ENCODE results near the gene GMDS. TPM values are rescaled to one million over a fixed set of nuclear protein-coding genes. Genes with fewer than 3 reads are reported as not detected.

The GMDS gene
- total and polyA plus RNA-seq, 2 of the 4 experiments (the other 2 are of a cell fraction): 7.3 to 21.9 TPM

DNA sequence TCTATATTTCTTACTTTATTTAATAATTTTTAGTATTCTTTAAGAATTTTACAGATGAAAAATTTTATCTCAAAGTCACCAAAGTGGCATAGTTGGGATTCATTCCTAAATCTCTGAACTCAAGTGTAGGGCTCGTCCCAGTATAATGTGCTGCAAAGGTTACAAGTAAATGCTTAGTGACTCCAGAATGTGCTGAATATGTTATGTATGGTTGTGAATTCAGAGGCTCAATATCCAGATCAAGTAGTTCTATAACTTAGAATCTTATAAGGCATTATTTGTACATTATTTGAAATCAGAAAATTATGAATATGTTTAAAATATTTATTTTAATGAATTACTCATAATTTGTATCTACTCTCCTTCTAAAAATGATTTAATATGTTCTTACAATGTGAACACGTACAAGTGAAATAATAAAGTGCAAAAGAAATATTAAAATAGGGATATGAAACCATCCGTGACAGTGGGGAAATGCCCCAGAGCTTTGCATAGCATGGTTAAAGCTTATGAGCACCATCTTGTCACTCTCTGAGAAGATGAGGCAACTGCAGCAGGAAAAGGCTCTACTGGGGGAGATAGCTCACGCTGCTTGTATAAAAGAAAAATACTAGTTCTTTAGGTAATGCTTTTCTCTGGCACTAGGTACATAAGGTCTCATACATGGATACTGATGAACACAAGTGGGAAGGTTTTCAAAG, 376.7 kb downstream of the GMDS start:
- in situ Hi-C loops (cut with MboI; ENCODE audit: low sequenced_read_pairs): no loop called here
- H3K56ac ChIP-seq (ENCODE audit: extremely low read depth, insufficient read depth, low read length): no peak overlapping the region
- no peak overlapping the region for H2BK15ac ChIP-seq (ENCODE audit: low read depth, low read length)
- H3K4me1 ChIP-seq (ENCODE audit: control insufficient read depth, insufficient read depth, low read length): peaks cover 4% of the 10 kb centered on the region
- no peak overlapping the region for H4K8ac ChIP-seq (ENCODE audit: low read depth in 2 of 2, low read length in 2 of 2)
- no peak overlapping the region for H2AK9ac ChIP-seq (replicated peaks; ENCODE audit: low read depth, low read length, poor library complexity)
- H2AK5ac ChIP-seq (ENCODE audit: low read depth, low read length): no peak overlapping the region
- no peak overlapping the region for H3K4me2 ChIP-seq (ENCODE audit: low read depth, low read length)
- ChIA-PET CTCF (interaction anchor here (0.9 kb wide), 1 partner anchor 13 kb away, joined by 3 read pairs; no protein-coding TSS in a partner anchor), POLR2A (ENCODE audit: unreplicated experiment) (no interaction called here)
- dilution Hi-C loops (cut with HindIII; ENCODE audit: low sequenced_read_pairs, unreplicated experiment): no loop called here
- H3K27me3 ChIP-seq (ENCODE audit: control insufficient read depth, insufficient read depth, low read length): no peaks in the 10 kb centered on the region
- no peaks in the 10 kb centered on the region for H4K20me1 ChIP-seq (ENCODE audit: insufficient read depth, low read length)
- H3K9me1 ChIP-seq (ENCODE audit: insufficient read depth, low read length): no peaks in the 10 kb centered on the region
- no peaks in the 10 kb centered on the region for H3K36me3 ChIP-seq (ENCODE audit: control insufficient read depth, insufficient read depth, low read length)
- no peak overlapping the region for H4K91ac ChIP-seq (ENCODE audit: insufficient read depth, low read depth, low read length)
- H3K18ac ChIP-seq (ENCODE audit: low read depth, low read length): no peak overlapping the region
- intact Hi-C loops (cut with micrococcal nuclease): no loop called here
- H2AFZ ChIP-seq (replicated peaks; ENCODE audit: low read length, poor library complexity): no peak overlapping the region
- no peak overlapping the region for H2BK5ac ChIP-seq (ENCODE audit: low read depth, low read length, poor library complexity, severe bottlenecking)
- no peak overlapping the region for H2BK20ac ChIP-seq (ENCODE audit: low read depth, low read length)
- H3K79me1 ChIP-seq (ENCODE audit: low read depth in 1 of 2, low read length in 2 of 2): no peaks in the 10 kb centered on the region
- no peak overlapping the region for H3K4me3 ChIP-seq (ENCODE audit: insufficient read depth, low read depth, low read length)
- H4K5ac ChIP-seq (ENCODE audit: low read depth, low read length): no peak overlapping the region
- ATAC-seq (ENCODE audit: low read depth) (no peak), DNase-seq (no peak)
- WGBS, 2 experiments (ENCODE audit: extremely low coverage in 2 of 2, insufficient read length in 1 of 2): 100% methylated on average over 1 of the region's 4 CpGs; no CpG with 5 or more reads in 1 of the 2 experiments
- no peak overlapping the region for H3K4ac ChIP-seq (ENCODE audit: low read depth, low read length)
- no peak overlapping the region for H3K23ac ChIP-seq (ENCODE audit: low read depth, low read length)
- no peak overlapping the region for H3K14ac ChIP-seq (replicated peaks; ENCODE audit: low read depth, low read length)
- TF ChIP-seq RCOR1 (IDR thresholded peaks at IDR 0.05; ENCODE audit: insufficient replicate concordance, low read length): no peak
- TF ChIP-seq, protein P1, sequence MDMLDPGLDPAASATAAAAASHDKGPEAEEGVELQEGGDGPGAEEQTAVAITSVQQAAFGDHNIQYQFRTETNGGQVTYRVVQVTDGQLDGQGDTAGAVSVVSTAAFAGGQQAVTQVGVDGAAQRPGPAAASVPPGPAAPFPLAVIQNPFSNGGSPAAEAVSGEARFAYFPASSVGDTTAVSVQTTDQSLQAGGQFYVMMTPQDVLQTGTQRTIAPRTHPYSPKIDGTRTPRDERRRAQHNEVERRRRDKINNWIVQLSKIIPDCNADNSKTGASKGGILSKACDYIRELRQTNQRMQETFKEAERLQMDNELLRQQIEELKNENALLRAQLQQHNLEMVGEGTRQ (IDR thresholded peaks at IDR 0.05; ENCODE audit: low read depth, low read length): no peak
- TF ChIP-seq MAFK (IDR thresholded peaks at IDR 0.05; ENCODE audit: low read depth, low read length): no peak
- no peak for TF ChIP-seq SMC3 (IDR thresholded peaks at IDR 0.05; ENCODE audit: low read depth, low read length)
- TF ChIP-seq, protein P2, sequence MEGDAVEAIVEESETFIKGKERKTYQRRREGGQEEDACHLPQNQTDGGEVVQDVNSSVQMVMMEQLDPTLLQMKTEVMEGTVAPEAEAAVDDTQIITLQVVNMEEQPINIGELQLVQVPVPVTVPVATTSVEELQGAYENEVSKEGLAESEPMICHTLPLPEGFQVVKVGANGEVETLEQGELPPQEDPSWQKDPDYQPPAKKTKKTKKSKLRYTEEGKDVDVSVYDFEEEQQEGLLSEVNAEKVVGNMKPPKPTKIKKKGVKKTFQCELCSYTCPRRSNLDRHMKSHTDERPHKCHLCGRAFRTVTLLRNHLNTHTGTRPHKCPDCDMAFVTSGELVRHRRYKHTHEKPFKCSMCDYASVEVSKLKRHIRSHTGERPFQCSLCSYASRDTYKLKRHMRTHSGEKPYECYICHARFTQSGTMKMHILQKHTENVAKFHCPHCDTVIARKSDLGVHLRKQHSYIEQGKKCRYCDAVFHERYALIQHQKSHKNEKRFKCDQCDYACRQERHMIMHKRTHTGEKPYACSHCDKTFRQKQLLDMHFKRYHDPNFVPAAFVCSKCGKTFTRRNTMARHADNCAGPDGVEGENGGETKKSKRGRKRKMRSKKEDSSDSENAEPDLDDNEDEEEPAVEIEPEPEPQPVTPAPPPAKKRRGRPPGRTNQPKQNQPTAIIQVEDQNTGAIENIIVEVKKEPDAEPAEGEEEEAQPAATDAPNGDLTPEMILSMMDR (conservative IDR thresholded peaks at IDR 0.05; ENCODE audit: low read depth, low read length): no peak
- no peak for TF ChIP-seq MAZ (IDR thresholded peaks at IDR 0.05; ENCODE audit: borderline replicate concordance, low read depth, low read length)
- TF ChIP-seq CHD1 (IDR thresholded peaks at IDR 0.05; ENCODE audit: low read depth, low read length): no peak
- no peak for TF ChIP-seq BHLHE40 (IDR thresholded peaks at IDR 0.05; ENCODE audit: low read depth, low read length)
- TF ChIP-seq RAD21 (IDR thresholded peaks at IDR 0.05; ENCODE audit: low read length): no peak
- no peak for TF ChIP-seq FOS (IDR thresholded peaks at IDR 0.05; ENCODE audit: low read depth, low read length)
- TF ChIP-seq MXI1 (IDR thresholded peaks at IDR 0.05; ENCODE audit: borderline replicate concordance, low read depth, low read length): no peak
- TF ChIP-seq RFX5 (IDR thresholded peaks at IDR 0.05; ENCODE audit: low read depth, low read length): no peak
- no peak for TF ChIP-seq NFE2L2 (IDR thresholded peaks at IDR 0.05; ENCODE audit: low read depth, low read length)
- TF ChIP-seq CEBPB (IDR thresholded peaks at IDR 0.05; ENCODE audit: low read depth, low read length): no peak
- H2BK120ac ChIP-seq (ENCODE audit: low read depth, low read length): no peak overlapping the region
- no peak overlapping the region for H3K27ac ChIP-seq (ENCODE audit: insufficient read depth, low read length)
- no peaks in the 10 kb centered on the region for H3K9me3 ChIP-seq (ENCODE audit: control insufficient read depth, insufficient read depth, low read length)
- BruUV-seq (replicated peaks): no TSS peak
- no peak overlapping the region for H3K9ac ChIP-seq (ENCODE audit: low read depth, low read length)
